ENCODE data around the gene SEPTIN12. TPM values are rescaled to one million over a fixed set of nuclear protein-coding genes. Genes with fewer than 3 reads are reported as not detected.

Gene SEPTIN12
- total RNA-seq, 2 experiments from 2014 or later: not detected

DNA sequence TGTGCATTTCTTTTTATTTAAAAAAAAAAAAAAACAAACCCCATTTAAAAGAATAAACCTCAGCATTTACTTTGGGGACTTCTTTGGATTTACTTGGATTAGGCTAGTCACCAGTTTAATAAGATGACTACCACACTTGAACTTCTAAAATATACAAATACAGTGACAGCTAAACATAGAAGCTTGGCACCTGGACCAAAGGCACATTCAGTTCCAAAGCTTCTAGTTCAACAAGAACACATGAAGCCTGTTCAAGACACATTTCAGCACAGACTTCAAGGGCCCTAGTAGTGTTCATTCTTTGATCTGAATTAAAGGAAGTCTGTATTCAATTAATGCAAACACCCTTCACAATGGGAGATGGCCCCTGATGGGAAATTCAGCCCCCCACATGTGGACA lies 25.9 kb upstream of the SEPTIN12 start:
- Mint-ChIP-seq H3K27me3 (no peaks in the 10 kb centered on the region), H3K4me1 (peaks cover 2% of the 10 kb centered on the region), H3K27ac (no peak overlapping the region), H3K36me3 (ENCODE audit: low read depth) (peaks cover 48% of the 10 kb centered on the region), H3K4me3 (no peak overlapping the region), H3K9me3 (no peaks in the 10 kb centered on the region)
- no peak for DNase-seq
- CTCF ChIA-PET: interaction anchor here (0.6 to 0.9 kb wide), 2 partner anchors 163 to 173 kb away, joined by 3 read pairs; no protein-coding TSS in a partner anchor
- POLR2A ChIA-PET: no interaction called here

- POLR2A ChIA-PET: no interaction called here
- no peaks in the 10 kb centered on the region for H3K27me3 Mint-ChIP-seq
- H3K36me3 Mint-ChIP-seq (ENCODE audit: low read depth): peaks cover 47% of the 10 kb centered on the region
- no peak overlapping the region for H3K4me3 Mint-ChIP-seq
- no peaks in the 10 kb centered on the region for H3K9me3 Mint-ChIP-seq
- H3K4me1 Mint-ChIP-seq: peaks cover 2% of the 10 kb centered on the region
- CTCF ChIA-PET: interaction anchor here (0.6 to 0.9 kb wide), 2 partner anchors 163 to 172 kb away, joined by 3 read pairs; no protein-coding TSS in a partner anchor
- no peak overlapping the region for H3K27ac Mint-ChIP-seq
- DNase-seq: no peak
These were observed 25.3 kb upstream of the SEPTIN12 start for GRCh38 chr16:4813251-4814003.

DNA sequence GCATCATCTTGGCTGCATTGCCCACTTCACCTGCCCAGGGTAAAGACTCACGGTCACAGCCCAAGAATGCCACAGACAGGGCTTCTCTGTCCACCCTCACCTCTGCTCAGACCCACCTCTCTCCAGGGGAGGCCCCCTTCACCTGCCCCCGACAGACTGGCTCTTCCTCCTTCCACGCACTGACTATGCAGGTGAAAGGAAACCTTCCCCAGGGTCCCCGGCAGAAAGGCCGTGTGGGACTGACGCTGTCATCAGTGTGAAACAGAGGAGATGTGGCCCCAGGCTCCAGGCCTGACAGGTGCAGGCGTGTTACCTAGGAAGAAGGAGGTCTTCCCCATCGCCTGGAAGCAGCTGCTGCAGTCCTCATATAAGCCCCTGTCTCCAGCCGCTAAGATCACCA lies 23.6 kb upstream of the SEPTIN12 start:
- H3K27ac Mint-ChIP-seq: no peak overlapping the region
- H3K4me3 Mint-ChIP-seq: no peak overlapping the region
- H3K9me3 Mint-ChIP-seq: no peaks in the 10 kb centered on the region
- peaks cover 2% of the 10 kb centered on the region for H3K4me1 Mint-ChIP-seq
- DNase-seq: no peak
- POLR2A ChIA-PET: interaction anchor here (0.6 kb wide), 1 partner anchor 13 kb away, joined by 3 read pairs; no protein-coding TSS in a partner anchor
- peaks cover 44% of the 10 kb centered on the region for H3K36me3 Mint-ChIP-seq (ENCODE audit: low read depth)
- CTCF ChIA-PET: interaction anchor here (0.6 to 1.5 kb wide), 2 partner anchors 9 to 66 kb away, joined by 3 read pairs; partner anchors contain the start of gene ROGDI
- no peaks in the 10 kb centered on the region for H3K27me3 Mint-ChIP-seq

DNA sequence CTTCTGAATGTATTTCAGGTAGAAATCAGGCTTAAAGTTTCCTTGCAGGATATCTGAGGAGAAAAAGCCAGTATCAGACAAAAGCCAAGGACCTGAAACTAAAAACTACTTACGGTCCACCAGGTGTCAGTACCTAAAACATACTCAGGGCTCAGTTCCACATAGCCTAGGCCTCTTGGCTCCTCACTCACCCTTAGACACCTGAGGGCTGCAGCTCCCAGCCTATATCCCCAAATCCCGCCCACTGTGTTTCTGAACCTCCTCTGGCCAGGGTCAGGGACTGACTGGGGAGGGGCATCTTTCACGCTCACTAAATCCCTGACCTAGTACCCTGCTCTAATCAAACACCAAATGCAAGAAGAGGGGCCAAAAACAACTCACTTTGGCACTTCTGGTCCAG lies 23.1 kb upstream of the SEPTIN12 start:
- POLR2A ChIA-PET: no interaction called here
- H3K36me3 Mint-ChIP-seq (ENCODE audit: low read depth): peaks cover 42% of the 10 kb centered on the region

DNA sequence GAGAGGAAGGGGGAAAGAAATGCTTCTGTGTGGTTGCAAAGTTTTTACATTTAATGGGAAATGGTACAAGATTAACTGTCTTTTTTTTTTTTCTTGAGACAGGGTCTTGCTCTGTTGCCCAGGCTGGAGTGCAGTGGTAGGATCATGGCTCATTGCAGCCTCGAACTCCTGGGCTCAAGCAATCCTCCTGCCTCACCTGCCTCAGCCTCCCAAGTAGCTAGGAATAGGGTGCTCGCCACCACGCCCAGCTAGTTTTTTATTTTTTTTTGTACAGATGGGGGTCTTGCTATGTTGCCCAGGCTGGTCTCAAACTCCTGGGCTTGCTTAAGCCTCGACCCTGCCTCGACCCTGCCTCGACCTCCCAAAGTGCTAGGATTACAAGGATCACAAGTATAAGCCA lies 18.1 kb upstream of the SEPTIN12 start:
- no peaks in the 10 kb centered on the region for H3K9me3 Mint-ChIP-seq
- POLR2A ChIA-PET: no interaction called here
- H3K4me1 Mint-ChIP-seq: peaks cover 15% of the 10 kb centered on the region
- H3K27me3 Mint-ChIP-seq: no peaks in the 10 kb centered on the region
- CTCF ChIA-PET: interaction anchor here (0.6 kb wide), 2 partner anchors 122 to 139 kb away, joined by 3 to 4 read pairs; no protein-coding TSS in a partner anchor
- no peak for DNase-seq
- peaks cover 22% of the 10 kb centered on the region for H3K36me3 Mint-ChIP-seq (ENCODE audit: low read depth)
- no peak overlapping the region for H3K4me3 Mint-ChIP-seq
- H3K27ac Mint-ChIP-seq: no peak overlapping the region

More for the DNA sequence above, 23.1 kb upstream of the SEPTIN12 start:
- Mint-ChIP-seq H3K27me3 (no peaks in the 10 kb centered on the region), H3K27ac (no peak overlapping the region), H3K9me3 (no peaks in the 10 kb centered on the region), H3K4me3 (no peak overlapping the region), H3K4me1 (peaks cover 2% of the 10 kb centered on the region)
- no peak for DNase-seq
- CTCF ChIA-PET: interaction anchor here (0.6 to 1.5 kb wide), 2 partner anchors 9 to 67 kb away, joined by 3 read pairs; partner anchors contain the start of gene ROGDI

DNA sequence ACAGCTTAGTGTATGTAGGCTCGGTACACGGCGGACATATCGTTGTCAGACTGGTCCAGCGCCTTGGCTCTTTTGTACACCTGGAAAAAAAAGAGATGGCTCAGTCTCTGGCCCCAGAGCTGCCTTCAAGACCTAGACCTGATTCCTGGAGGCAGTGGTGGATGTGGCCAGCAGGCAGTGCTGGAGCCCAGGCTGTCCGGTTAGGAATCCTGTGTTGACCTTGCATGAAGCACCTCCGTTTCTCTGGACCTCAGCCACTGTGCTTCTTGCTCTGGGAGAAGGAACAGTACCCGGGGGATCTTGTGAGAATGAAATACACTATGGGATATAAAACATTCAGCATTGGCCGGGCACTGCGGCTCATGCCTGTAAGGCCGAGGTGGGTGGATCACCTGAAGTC lies 17.1 kb upstream of the SEPTIN12 start:
- Mint-ChIP-seq H3K9me3 (no peaks in the 10 kb centered on the region), H3K36me3 (ENCODE audit: low read depth) (peaks cover 19% of the 10 kb centered on the region), H3K4me3 (no peak overlapping the region), H3K27me3 (no peaks in the 10 kb centered on the region), H3K4me1 (peaks cover 23% of the 10 kb centered on the region), H3K27ac (no peak overlapping the region)
- ChIA-PET CTCF (no interaction called here), POLR2A (no interaction called here)
- DNase-seq: no peak

DNA sequence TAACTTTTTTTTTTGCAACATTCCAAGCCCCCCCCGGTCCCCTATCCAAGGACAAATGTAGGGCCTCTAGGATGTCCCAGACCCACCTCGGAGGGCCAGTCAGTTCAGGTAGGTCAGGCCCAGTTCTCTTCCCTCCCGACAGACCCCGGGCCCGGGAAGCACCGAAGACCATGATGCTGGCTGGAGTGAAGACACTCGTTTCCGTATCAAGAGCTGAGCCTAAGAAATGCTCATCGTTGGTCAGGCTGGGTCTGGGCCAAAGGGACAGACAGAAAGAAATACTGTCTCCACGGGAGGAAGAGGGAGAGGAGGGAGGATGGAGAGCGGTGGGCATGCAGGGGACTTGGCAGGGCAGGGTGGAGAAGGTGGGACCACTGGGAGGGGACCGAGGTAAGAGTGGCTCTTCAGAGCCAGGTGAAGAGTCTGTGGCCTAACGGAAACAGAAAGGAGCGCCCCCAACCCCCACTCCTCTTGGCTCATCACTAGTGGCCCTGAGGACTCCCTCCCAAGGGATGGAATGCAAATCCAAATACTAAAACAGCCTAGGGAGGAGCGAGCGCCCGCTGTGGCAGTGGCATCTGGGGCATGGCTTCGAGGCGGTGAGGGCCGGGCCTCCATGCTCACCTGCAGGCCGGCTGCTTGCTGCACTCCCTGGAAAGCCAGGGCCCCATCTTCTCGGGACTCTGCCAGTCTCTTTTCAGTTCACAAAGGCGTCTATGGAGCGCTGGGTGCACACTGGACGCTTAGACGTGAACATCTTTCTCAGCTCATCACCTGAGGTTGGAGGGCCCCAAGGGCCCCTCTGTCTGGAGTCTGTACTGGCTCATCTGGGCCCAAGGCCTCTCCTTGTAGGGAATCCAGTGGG lies 16.0 kb upstream of the SEPTIN12 start:
- ChIA-PET POLR2A (no interaction called here), CTCF (no interaction called here)
- H3K9me3 Mint-ChIP-seq: no peaks in the 10 kb centered on the region
- peaks cover 19% of the 10 kb centered on the region for H3K36me3 Mint-ChIP-seq (ENCODE audit: low read depth)
- peaks cover 23% of the 10 kb centered on the region for H3K4me1 Mint-ChIP-seq
- no peak for DNase-seq
- peak overlapping the region; percentile 27 for H3K4me3 Mint-ChIP-seq
- peak overlapping the region; percentile 15 for H3K27ac Mint-ChIP-seq
- no peaks in the 10 kb centered on the region for H3K27me3 Mint-ChIP-seq

GRCh38 chr16:4803401-4803844 lies 15.3 kb upstream of the SEPTIN12 start:
- peak overlapping the region; percentile 83 for H3K27ac Mint-ChIP-seq
- H3K4me1 Mint-ChIP-seq: peaks cover 23% of the 10 kb centered on the region
- no peak for DNase-seq
- POLR2A ChIA-PET: interaction anchor here (0.9 kb wide), 1 partner anchor 70 kb away, joined by 4 read pairs; the partner anchor contains the start of gene ANKS3
- CTCF ChIA-PET: interaction anchor here (0.6 to 1.0 kb wide), 2 partner anchors 69 to 141 kb away, joined by 3 to 4 read pairs; partner anchors contain the start of genes ANKS3 and DNAAF8
- peak overlapping the region; percentile 81 for H3K4me3 Mint-ChIP-seq
- no peaks in the 10 kb centered on the region for H3K9me3 Mint-ChIP-seq
- no peaks in the 10 kb centered on the region for H3K27me3 Mint-ChIP-seq
- peaks cover 15% of the 10 kb centered on the region for H3K36me3 Mint-ChIP-seq (ENCODE audit: low read depth)

DNA sequence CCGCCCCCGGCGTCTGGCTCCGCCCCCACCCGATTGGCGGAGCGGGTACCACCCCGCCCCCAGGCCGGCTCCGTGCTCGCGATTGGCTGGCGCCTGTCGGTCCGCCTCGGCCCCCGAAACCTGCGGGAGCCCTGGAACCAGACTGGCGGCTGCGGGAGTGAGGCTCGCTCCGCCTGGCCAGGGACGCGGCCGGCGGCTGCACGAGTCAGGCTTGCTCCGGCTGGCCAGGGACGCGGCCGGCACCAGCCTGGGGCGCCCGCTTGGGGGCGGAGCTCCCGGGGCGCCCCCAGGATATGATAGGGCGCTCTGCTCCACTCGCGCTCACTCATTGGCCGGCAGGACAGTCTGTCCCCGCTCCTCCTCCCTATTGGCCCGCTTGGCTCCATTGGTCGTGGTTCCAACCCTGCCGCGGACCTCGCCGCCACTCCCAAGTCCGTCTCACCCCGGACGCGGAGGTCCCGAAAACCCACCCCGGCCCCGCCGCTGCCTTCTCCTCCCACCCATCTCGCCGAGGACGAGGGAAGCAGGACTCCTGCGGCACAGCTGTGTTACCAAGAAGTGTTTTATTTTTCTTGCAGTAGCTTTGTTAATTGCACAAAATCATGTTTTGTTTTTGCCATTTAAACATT lies 14.6 kb upstream of the SEPTIN12 start:
- Mint-ChIP-seq H3K4me3 (peak overlapping the region; percentile 81), H3K9me3 (no peaks in the 10 kb centered on the region), H3K27ac (peak overlapping the region; percentile 83), H3K4me1 (peaks cover 23% of the 10 kb centered on the region), H3K36me3 (ENCODE audit: low read depth) (peaks cover 15% of the 10 kb centered on the region), H3K27me3 (no peaks in the 10 kb centered on the region)
- POLR2A ChIA-PET: interaction anchor here (0.9 kb wide), 1 partner anchor 69 kb away, joined by 4 read pairs; the partner anchor contains the start of gene ANKS3
- CTCF ChIA-PET: interaction anchor here (0.6 to 1.0 kb wide), 3 partner anchors 9 to 141 kb away, joined by 3 to 4 read pairs (median 3); partner anchors contain the start of genes ANKS3 and DNAAF8
- peak; percentile 90 for DNase-seq

- no peaks in the 10 kb centered on the region for H3K9me3 Mint-ChIP-seq
- peaks cover 10% of the 10 kb centered on the region for H3K36me3 Mint-ChIP-seq (ENCODE audit: low read depth)
- no peaks in the 10 kb centered on the region for H3K27me3 Mint-ChIP-seq
- CTCF ChIA-PET: interaction anchor here (0.7 to 1.1 kb wide), 3 partner anchors 10 to 529 kb away, joined by 3 read pairs; partner anchors contain the start of gene TFAP4
- peak; percentile 89 for DNase-seq
- peak within 1 kb of the TSS; percentile 83 for H3K27ac Mint-ChIP-seq
- H3K4me1 Mint-ChIP-seq: peaks cover 23% of the 10 kb centered on the region
- peak within 1 kb of the TSS; percentile 81 for H3K4me3 Mint-ChIP-seq
- POLR2A ChIA-PET: no interaction called here
These were observed 14.0 kb upstream of the SEPTIN12 start, which contains the start of gene ROGDI for GRCh38 chr16:4801962-4802658. Gene ROGDI (minus strand): TSS chr16:4802633. CDS start chr16:4802571, 62 bp downstream.

- ChIA-PET POLR2A (no interaction called here), CTCF (interaction anchor here (0.7 to 1.1 kb wide), 2 partner anchors 37 to 528 kb away, joined by 3 read pairs; partner anchors contain the start of gene TFAP4)
- no peak for DNase-seq
- H3K4me1 Mint-ChIP-seq: peaks cover 23% of the 10 kb centered on the region
- peak overlapping the region; percentile 82 for H3K27ac Mint-ChIP-seq
- no peaks in the 10 kb centered on the region for H3K9me3 Mint-ChIP-seq
- H3K4me3 Mint-ChIP-seq: peak overlapping the region; percentile 81
- peaks cover 9% of the 10 kb centered on the region for H3K36me3 Mint-ChIP-seq (ENCODE audit: low read depth)
- H3K27me3 Mint-ChIP-seq: no peaks in the 10 kb centered on the region
These were observed 13.2 kb upstream of the SEPTIN12 start for GRCh38 chr16:4801051-4801961.

All from activated CD4-positive, alpha-beta T cell treated with anti-CD3 and anti-CD28 coated beads, Interleukin-2, amount 10 ng/mL, durations not matched to agents 7 days and 5 days (primary cell).